ENCODE data around the gene GGA3. TPM values are rescaled to one million over a fixed set of nuclear protein-coding genes. Genes with fewer than 3 reads are reported as not detected.
"Not testable (repeated sequence)": the region's sequence is repeated elsewhere in the genome, so short reads cannot be mapped to it uniquely, and the experiment has no call there.

Gene GGA3
- polyA plus RNA-seq, 2 of the 4 experiments (the other 2 are of a cell fraction): 35.8 to 43.6 TPM

DNA sequence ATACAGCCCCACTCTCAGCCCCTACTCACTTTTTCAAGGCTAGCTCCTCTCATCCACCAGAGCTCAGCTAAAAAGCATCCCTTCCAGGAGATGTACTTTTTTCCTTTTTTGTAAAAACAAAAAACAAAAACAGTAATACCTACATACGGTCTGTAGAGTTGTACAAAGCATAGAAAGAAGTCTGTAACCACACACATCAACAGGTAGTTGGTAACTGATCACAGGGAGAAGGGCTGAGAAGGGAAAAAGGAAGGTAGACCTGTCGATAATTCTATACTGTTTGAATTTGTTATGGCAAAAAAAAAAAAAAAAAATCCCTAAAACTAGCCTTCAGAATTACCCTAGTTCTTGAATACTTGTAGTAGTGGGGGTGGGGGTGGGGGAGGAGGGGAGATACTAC lies 27.0 kb upstream of the GGA3 start:
- ATAC-seq (no peak), DNase-seq (ENCODE audit: low read depth in 1 of 2, low spot score in 1 of 2) (no peak), FAIRE-seq (no peak)
- Histone ChIP-seq H3K4me1 (peaks cover 12% of the 10 kb centered on the region), H3K4me2 (peak overlapping the region; percentile 93), H3K9me3 (no peaks in the 10 kb centered on the region), H3K4me3 (peak overlapping the region; percentile 72), H3K27ac (peak overlapping the region; percentile 75 to 90)
- WGBS (ENCODE audit: missing lambda C conversion rate): 24% methylated on average over 2 of the region's 2 CpGs
- no peak for TF ChIP-seq BHLHE40 (IDR thresholded peaks at IDR 0.05; ENCODE audit: low read depth, low read length)
- TF ChIP-seq ZC3H11A (IDR thresholded peaks at IDR 0.05): no peak
- TF ChIP-seq HEYL (CRISPR knock-in tag; IDR thresholded peaks at IDR 0.05): no peak
- no peak for TF ChIP-seq MAFK (IDR thresholded peaks at IDR 0.05; ENCODE audit: partially characterized antibody)
- no peak for TF ChIP-seq EP300 (IDR thresholded peaks at IDR 0.05)
- TF ChIP-seq, protein P1, sequence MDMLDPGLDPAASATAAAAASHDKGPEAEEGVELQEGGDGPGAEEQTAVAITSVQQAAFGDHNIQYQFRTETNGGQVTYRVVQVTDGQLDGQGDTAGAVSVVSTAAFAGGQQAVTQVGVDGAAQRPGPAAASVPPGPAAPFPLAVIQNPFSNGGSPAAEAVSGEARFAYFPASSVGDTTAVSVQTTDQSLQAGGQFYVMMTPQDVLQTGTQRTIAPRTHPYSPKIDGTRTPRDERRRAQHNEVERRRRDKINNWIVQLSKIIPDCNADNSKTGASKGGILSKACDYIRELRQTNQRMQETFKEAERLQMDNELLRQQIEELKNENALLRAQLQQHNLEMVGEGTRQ (IDR thresholded peaks at IDR 0.05): no peak
- TF ChIP-seq MYC (IDR thresholded peaks at IDR 0.05; ENCODE audit: borderline replicate concordance, low read length): no peak
- no peak for TF ChIP-seq HDAC2 (IDR thresholded peaks at IDR 0.05)
- no peak for TF ChIP-seq JUNB (IDR thresholded peaks at IDR 0.05)
- no peak for TF ChIP-seq ZFP36 (IDR thresholded peaks at IDR 0.05; ENCODE audit: borderline replicate concordance, partially characterized antibody)
- no peak for TF ChIP-seq ZSCAN20 (CRISPR knock-in tag; IDR thresholded peaks at IDR 0.05)
- no peak for TF ChIP-seq RFX5 (IDR thresholded peaks at IDR 0.05)
- no peak for TF ChIP-seq POLR2AphosphoS2 (conservative IDR thresholded peaks at IDR 0.05; ENCODE audit: low read length)
- TF ChIP-seq, protein P2, sequence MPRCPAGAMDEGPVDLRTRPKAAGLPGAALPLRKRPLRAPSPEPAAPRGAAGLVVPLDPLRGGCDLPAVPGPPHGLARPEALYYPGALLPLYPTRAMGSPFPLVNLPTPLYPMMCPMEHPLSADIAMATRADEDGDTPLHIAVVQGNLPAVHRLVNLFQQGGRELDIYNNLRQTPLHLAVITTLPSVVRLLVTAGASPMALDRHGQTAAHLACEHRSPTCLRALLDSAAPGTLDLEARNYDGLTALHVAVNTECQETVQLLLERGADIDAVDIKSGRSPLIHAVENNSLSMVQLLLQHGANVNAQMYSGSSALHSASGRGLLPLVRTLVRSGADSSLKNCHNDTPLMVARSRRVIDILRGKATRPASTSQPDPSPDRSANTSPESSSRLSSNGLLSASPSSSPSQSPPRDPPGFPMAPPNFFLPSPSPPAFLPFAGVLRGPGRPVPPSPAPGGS (IDR thresholded peaks at IDR 0.05): no peak
- ChIA-PET POLR2A (interaction anchor here (1.3 to 2.7 kb wide), 6 partner anchors 10 to 276 kb away, joined by 3 to 81 read pairs (median 10); partner anchors contain the start of genes MIF4GD and MRPL58), CTCF (interaction anchor here (1.1 to 2.6 kb wide), 8 partner anchors 9 to 227 kb away, joined by 4 to 33 read pairs (median 6); partner anchors contain the start of gene MIF4GD)

GRCh38 chr17:75287221-75287620 lies 25.8 kb upstream of the GGA3 start:
- CTCF ChIA-PET: interaction anchor here (1.0 to 10.1 kb wide), 4 partner anchors 9 to 125 kb away, joined by 3 to 110 read pairs (median 5); partner anchors contain the start of gene MIF4GD
- no peak for FAIRE-seq
- TF ChIP-seq, protein P3, sequence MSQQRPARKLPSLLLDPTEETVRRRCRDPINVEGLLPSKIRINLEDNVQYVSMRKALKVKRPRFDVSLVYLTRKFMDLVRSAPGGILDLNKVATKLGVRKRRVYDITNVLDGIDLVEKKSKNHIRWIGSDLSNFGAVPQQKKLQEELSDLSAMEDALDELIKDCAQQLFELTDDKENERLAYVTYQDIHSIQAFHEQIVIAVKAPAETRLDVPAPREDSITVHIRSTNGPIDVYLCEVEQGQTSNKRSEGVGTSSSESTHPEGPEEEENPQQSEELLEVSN (IDR thresholded peaks at IDR 0.05; ENCODE audit: borderline replicate concordance, low read depth): no peak
- no peak for TF ChIP-seq ELK1 (IDR thresholded peaks at IDR 0.05; ENCODE audit: low read depth, low read length)
- ATAC-seq: no peak
- no peak overlapping the region for H3K4me2 ChIP-seq
- peaks cover 12% of the 10 kb centered on the region for H3K4me1 ChIP-seq
- WGBS (ENCODE audit: missing lambda C conversion rate): 90% methylated on average over 9 of the region's 9 CpGs
- H3K9me3 ChIP-seq: no peaks in the 10 kb centered on the region
- no peak overlapping the region for H3K4me3 ChIP-seq
- POLR2A ChIA-PET: no interaction called here
- DNase-seq (ENCODE audit: low read depth in 1 of 2, low spot score in 1 of 2): no peak
- no peak overlapping the region for H3K27ac ChIP-seq

GRCh38 chr17:75285123-75285522 lies 23.7 kb upstream of the GGA3 start:
- POLR2A ChIA-PET: interaction anchor here (2.1 kb wide), 1 partner anchor 14 kb away, joined by 6 read pairs; the partner anchor contains the start of gene MIF4GD
- Histone ChIP-seq H3K9me3 (no peaks in the 10 kb centered on the region), H3K4me1 (peaks cover 8% of the 10 kb centered on the region), H3K4me3 (no peak overlapping the region), H3K4me2 (no peak overlapping the region), H3K27ac (no peak overlapping the region)
- ATAC-seq (no peak), DNase-seq (ENCODE audit: low read depth in 1 of 2, low spot score in 1 of 2) (no peak), FAIRE-seq (no peak)
- CTCF ChIA-PET: interaction anchor here (0.8 to 10.1 kb wide), 6 partner anchors 9 to 127 kb away, joined by 3 to 110 read pairs (median 4); partner anchors contain the start of gene MIF4GD
- WGBS (ENCODE audit: missing lambda C conversion rate): 91% methylated on average over 6 of the region's 6 CpGs
- TF ChIP-seq RCOR1 (IDR thresholded peaks at IDR 0.05; ENCODE audit: low read depth, low read length): no peak
- no peak for TF ChIP-seq NFE2L2 (conservative IDR thresholded peaks at IDR 0.05; ENCODE audit: low read length)

DNA sequence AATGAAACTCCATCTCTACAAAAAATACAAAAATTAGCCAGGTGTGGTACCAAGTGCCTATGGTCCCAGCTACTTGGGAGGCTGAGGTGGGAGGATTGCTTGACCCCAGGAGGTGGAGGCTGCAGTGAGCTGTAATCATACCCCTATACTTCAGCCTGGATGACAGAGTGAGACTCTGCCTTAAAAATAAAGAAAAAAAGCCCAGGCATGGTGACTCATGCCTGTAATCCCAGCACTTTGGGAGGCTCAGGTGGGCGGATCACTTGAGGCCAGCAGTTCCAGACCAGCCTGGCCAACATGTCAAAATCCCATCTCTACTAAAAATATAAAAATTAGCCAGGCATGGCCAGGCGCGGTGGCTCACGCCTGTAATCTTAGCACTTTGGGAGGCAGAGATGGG lies 18.8 kb upstream of the GGA3 start:
- not testable (repeated sequence) for ATAC-seq; H3K27ac ChIP-seq; H3K4me3 ChIP-seq; DNase-seq (ENCODE audit: low read depth in 1 of 2, low spot score in 1 of 2); FAIRE-seq; H3K9me3 ChIP-seq; H3K4me2 ChIP-seq
- POLR2A ChIA-PET: interaction anchor here (4.7 kb wide), 1 partner anchor 9 kb away, joined by 34 read pairs; the partner anchor contains the start of gene SLC25A19
- CTCF ChIA-PET: interaction anchor here (1.4 to 10.1 kb wide), 4 partner anchors 10 to 132 kb away, joined by 5 to 110 read pairs (median 16); partner anchors contain the start of genes MIF4GD and SLC25A19
- 94% methylated on average over 4 of the region's 4 CpGs for WGBS (ENCODE audit: missing lambda C conversion rate)
- H3K4me1 ChIP-seq: peaks cover 11% of the 10 kb centered on the region

Data from A549 (cell line).